Endometrial microvascular endothelial cells (primary cell): Measurements from ENCODE around the gene PTPDC1. TPM values are rescaled to one million over a fixed set of nuclear protein-coding genes. Genes with fewer than 3 reads are reported as not detected.
"Not testable (repeated sequence)": the region's sequence is repeated elsewhere in the genome, so short reads cannot be mapped to it uniquely, and the experiment has no call there.

ENCODE experiments used
- in situ Hi-C: cut with HindIII; loops from 2 replicates; pipeline ENCODE4 v1.10.0; 2017; ENCODE audit warnings: low sequenced_read_pairs, low pct_unique_long_range_greater_than_20kb; ENCODE audit errors: inconsistent ontology term
- total RNA-seq: library from RNA; depleted of rRNA; stranded (reverse); fragments of >200 nt; gene quantifications from one replicate; pipeline ENCODE4 v1.2.3, GENCODE V29; 2015; ENCODE audit errors: inconsistent ontology term

The PTPDC1 gene
- total RNA-seq, 1 donor from 2014 or later, result 10.2 TPM

DNA sequence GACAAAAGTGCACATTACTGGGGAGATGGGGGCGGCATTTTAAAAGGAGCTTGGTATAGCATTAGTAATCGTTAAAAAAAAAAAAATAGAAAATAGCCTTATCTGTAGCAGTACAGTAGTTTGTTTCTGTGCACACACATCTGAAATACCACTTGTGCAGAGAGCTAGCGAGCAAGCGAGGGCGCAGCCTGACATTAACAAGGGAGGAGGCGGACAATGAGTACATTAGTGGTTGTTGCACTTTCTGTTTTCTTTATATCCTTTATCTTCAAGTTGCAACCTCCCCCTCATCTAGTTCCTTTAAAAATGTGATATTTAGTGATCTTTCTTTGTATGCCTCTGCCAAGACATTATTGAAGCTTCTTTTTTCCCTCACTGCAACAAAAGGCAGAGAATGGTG lies 880 bp upstream of the PTPDC1 start:
- in situ Hi-C loops, result loop anchor here (5.0 kb wide), 1 partner anchor 94 kb away; no protein-coding TSS in a partner anchor

DNA sequence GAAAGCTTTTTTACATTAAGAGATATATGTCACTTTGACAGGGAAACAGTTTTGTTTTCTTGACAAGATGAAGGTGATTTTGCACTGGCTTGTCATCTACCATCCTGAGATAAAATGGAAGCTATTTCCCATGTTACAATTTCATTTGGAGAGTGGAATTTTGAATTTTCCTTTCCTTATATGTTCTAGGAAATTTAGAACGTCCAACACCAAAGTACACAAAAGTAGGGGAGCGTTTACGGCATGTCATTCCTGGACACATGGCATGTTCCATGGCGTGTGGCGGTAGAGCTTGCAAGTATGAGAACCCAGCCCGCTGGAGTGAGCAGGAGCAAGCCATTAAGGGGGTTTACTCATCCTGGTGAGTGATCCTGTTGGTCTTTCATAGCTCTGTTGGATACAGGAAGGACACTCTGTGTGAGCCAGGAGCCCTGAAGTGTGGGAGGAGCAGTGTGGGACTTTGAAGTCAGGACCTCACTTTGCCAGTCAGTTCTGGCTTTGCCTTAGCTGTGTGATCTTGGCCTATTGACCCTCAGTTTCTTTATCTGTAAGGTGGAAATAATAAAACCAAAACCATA lies 887 bp downstream of the PTPDC1 start:
- in situ Hi-C loops, result no loop called here

DNA sequence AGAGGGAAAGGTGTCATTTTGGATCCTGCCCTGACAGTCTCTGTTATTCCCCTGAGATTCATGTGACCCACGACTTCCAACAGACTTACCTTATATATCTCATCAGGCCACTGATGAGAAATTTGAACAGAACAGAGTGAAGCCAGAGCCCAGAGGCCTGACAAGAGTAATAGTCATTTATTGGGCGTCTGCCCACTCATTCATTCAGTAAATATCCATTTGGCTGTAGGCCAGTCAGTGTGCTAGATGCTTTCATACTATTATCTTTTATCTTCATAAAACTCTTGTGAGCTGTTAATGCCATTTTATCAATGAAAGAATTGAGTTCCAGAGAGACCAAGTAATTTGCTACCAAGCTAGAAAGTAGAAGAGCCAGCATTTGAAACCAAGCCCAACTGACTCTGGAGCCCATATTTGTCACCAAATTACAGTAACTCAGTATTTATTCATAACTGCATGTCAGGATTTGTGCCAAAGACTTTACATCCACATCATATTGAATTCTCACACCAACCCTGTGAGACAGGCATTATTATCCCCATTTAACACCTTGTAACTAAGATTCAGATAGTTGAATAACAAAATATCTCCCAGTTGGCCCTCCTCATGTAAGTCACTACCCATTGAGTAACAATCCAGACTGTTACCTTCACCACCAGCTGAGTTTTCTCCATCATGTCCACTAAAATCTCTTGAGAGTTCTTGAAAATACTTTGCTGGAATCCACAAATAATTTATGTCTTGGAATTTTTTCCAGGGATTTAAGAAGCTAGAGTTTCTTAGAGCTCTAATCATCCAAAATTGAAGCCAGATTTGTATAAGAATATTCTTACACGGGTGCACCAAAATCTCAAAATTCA lies 2.5 kb downstream of the PTPDC1 start:
- in situ Hi-C loops, result no loop called here

DNA sequence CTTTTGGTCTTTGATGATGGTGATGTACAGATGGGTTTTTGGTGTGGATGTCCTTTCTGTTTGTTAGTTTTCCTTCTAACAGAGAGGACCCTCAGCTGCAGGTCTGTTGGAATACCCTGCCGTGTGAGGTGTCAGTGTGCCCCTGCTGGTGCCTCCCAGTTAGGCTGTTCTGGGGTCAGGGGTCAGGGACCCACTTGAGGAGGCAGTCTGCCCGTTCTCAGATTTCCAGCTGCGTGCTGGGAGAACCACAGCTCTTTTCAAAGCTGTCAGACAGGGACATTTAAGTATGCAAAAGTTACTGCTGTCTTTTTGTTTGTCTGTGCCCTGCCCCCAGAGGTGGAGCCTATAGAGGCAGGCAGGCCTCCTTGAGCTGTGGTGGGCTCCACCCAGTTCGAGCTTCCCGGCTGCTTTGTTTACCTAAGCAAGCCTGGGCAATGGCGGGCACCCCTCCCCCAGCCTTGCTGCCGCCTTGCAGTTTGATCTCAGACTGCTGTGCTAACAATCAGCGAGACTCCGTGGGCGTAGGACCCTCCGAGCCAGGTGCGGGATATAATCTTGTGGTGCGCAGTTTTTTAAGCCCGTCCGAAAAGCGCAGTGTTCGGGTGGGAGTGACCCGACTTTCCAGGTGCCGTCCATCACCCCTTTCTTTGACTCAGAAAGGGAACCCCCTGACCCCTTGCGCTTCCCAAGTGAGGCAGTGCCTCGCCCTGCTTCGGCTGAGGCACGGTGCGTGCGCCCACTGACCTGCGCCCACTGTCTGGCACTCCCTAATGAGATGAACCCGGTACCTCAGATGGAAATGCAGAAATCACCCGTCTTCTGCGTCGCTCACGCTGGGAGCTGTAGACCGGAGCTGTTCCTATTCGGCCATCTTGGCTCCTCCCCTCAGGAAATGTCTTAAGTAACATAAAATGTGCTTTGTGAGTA lies 10.2 kb downstream of the PTPDC1 start:
- in situ Hi-C loops, result not testable (repeated sequence)

DNA sequence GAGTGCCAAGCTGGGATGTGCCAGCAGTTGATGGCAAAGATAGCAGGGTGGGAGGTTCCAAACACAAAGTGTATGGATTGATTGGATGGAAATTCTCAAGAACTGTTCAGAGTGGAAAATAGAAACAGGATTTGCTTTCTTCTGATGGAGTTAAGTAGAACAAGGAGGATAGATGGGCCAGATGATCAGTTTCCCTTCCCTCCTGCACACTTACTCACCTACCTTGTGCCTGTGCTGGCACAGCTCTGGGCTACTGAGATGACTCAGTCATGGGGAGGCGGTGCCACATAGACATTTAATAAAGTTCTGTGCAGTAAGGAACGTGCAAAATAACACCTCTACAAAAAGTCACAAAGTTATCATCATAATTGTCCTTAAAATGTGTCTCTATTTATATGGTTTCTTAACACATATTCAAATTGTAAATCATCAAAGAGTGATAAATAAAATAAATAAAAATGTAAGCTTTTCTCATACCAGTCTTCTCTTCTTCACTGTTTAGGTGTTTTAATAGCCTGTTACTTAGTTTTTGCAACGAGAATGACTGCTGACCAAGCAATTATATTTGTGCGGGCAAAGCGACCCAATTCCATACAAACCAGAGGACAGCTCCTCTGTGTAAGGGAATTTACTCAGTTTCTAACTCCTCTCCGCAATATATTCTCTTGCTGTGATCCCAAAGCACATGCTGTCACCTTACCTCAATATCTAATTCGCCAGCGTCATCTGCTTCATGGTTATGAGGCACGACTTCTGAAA lies 12.7 kb downstream of the PTPDC1 start:
- in situ Hi-C loops, result no loop called here

DNA sequence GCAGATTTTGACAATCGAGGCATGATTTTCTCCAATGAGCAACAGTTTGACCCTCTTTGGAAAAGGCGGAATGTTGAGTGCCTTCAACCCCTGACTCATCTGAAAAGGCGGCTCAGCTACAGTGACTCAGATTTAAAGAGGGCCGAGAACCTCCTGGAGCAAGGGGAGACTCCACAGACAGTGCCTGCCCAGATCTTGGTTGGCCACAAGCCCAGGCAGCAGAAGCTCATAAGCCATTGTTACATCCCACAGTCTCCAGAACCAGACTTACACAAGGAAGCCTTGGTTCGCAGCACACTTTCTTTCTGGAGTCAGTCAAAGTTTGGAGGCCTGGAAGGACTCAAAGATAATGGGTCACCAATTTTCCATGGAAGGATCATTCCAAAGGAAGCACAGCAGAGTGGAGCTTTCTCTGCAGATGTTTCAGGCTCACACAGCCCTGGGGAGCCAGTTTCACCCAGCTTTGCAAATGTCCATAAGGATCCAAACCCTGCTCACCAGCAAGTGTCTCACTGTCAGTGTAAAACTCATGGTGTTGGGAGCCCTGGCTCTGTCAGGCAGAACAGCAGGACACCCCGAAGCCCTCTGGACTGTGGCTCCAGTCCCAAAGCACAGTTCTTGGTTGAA lies 13.6 kb downstream of the PTPDC1 start:
- in situ Hi-C loops, result no loop called here

DNA sequence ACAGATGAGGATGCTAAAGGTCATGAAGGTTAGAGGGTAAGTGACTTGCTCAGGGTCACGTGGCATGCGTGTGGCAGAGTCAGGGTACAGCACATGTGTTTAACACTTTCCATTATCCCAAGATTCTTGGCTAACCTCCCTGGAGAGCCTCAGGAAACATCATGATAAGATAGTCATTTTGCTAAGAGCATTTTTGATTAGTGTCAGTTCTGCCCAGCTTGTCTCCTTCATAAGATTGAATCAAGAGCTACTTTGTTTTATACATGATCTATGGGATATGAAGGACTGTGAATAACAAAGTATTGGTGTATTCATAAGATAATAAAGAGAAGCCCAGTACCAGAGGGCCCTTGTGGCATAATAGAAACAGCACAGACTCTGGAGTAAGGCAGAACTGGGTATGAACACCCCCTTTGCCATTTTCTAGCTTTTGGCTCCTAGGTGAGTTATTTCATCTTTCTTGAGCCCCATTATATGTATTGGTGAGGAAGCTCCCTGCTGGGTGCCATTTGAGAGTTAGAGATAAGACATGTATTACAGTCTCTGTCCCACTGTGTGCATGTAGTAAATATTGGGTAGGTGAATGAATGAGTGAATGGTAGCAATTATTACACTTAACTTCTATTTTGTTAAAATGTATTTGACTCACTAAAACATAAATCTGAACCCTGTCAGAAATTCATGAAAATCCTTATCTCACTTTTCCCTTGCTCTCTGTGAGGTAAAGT lies 16.1 kb downstream of the PTPDC1 start:
- in situ Hi-C loops, result no loop called here

DNA sequence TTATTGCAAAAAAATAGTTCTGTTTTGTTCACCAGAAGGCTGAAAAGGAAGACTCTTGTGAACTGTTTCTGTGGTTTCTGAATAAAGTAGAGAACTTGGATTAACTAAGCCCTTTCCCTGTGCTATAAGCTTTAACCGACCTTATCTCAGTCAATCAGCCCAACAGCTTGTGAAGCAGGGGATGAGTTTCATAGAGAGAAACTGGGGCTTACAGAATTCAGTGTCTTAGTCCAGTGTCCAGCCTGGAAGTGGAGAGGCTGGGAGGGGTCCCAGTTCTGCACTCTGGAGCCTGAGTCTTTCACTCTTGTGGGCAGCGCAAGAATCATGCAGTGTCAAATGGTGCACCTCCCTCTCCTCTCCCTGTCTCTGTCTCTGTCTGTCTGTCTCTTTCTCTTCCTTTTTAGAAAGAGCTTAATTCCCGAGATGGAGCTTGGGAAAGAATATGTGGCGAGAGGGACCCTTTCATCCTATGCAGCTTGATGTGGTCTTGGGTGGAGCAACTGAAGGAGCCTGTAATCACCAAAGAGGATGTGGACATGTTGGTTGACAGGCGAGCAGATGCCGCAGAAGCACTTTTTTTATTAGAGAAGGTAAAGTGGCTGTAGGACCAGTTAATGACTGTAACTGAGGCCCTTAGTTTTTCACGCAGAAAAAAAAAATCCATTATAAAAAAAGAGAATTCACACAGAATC lies 17.0 kb downstream of the PTPDC1 start:
- in situ Hi-C loops, result no loop called here

DNA sequence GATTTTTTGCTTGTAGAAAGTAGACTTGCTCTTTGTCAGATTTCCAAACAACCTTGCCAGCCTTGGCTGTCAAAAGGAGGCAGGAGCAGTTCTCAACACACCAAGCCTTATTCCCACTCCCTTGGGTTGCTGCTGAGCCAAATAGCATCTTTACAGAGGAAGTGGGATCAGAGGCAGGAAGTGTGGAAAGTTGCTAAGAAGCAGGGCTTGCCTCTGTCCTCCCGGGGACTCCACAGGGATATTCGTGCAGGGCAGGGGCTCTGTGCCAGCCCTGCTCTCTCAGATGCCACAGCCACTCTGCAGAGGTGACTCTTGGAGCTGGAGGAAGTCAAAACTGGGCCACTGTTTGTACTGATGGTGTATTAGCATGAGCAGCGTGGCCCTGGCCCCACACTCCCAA lies 24.3 kb downstream of the PTPDC1 start:
- in situ Hi-C loops, result no loop called here

DNA sequence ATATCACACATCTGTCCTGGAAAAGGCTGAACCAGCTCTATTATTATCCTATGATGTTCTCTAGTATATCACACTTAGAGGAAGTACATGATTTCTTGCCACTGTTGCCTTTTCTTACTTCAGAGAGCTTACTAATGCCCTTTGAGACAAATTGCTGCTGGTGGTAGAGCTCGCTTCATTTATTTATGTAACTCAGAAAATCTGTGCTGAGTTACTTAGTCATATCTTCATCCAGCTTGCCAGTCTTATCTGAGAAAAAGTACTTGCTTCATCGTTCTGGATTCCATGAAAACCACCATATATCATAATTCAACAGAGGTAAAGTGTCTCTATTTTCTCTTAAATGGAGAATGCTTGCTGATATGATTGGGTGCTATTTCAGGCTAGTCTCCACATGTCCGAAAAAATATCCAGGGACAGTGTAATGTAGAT lies 26.6 kb downstream of the PTPDC1 start:
- in situ Hi-C loops, result no loop called here

DNA sequence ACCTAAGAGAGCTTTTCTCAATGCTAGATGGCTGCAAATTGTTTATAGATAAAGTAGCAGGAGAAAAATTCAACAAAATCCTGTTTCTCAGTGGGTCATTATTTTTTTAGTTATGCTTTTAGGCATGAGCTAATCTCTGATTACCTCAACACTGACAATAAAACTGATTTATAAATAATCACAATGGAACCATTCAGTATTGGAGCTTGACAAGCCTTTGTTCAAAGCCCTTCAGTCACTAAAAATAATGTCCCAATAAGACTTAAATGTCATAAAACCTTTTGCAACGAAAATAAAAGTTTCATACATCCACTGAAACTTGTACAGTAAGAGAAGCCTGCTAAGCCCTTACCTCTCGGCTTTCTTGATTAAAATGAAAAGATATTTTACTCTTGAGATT lies 27.2 kb downstream of the PTPDC1 start:
- in situ Hi-C loops, result no loop called here

DNA sequence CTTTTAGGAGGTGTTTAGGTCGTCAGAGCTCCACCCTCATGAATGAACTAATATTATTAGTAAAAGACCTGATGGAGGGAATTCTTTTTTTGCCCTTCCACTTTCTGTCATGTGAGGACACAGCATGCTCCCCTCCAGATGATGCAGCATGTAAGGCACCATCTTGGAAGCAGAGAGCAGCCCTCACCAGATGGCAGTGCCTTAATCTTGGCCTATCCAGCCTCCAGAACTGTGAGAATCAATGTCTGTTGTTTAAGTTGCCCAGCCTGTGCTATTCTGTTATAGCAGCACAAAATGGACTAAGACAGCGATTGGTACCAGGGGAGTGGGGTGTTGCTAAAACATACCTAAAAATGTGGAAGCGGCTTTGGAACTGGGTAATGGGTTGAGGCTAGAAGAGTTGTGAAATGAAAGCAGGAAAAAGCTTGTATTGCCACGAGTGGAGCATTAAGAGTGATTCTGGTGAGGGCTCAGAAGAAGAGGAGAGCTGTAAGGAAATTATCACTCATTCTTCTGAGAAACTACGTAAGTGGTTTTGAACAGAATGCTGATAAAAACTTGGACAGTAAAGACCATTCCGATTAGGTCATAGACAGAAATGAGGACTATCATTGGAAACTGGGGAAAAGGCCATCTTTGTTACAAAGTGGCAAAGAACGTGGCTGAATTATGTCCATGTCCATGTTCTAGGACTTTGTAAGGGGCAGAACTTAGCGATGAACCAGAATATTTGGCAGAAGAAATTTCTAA lies 28.6 kb downstream of the PTPDC1 start:
- in situ Hi-C loops, result no loop called here

DNA sequence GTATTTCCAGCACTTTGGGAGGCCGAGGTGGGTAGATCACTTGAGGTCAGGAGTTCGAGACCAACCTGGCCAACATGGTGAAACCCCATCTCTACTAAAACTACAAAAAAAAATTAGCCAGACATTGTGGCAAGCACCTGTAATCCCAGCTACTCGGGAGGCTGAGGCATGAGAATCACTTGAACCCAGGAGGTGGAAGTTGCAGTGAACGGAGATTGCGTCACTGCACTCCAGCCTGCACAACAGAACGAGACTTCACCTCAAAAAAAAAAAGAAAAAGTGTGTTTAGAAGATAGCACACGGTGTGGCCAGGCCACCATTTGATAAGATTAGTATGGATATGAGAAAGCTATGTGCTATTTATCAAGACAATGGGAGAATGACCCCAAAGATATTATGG lies 35.8 kb downstream of the PTPDC1 start:
- in situ Hi-C loops, result not testable (repeated sequence)

DNA sequence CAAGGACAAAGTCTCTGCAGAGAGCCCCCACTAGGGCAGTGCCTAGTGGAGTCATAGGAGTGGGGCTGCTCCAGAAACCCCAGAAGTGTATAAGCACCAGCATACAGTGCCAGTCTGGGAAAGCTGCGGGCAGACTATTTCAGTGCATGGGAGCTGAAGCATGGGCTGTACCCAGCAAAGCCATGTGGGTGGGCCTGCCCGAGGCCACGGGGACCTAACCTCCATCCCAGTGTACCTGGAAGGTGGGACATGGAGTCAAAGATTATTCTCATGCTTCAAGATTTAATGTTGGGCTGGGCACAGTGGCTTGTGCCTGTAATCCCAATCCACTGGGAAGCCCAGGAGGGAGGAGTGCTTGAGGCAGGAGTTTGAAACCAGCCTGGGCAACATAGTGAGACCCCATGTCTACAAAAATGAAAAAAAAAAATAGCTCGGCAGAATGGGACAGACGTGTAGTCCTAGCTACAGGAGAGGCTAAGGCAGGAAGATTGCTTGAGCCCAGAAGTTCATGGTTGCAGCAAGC lies 36.7 kb downstream of the PTPDC1 start:
- in situ Hi-C loops, result no loop called here

DNA sequence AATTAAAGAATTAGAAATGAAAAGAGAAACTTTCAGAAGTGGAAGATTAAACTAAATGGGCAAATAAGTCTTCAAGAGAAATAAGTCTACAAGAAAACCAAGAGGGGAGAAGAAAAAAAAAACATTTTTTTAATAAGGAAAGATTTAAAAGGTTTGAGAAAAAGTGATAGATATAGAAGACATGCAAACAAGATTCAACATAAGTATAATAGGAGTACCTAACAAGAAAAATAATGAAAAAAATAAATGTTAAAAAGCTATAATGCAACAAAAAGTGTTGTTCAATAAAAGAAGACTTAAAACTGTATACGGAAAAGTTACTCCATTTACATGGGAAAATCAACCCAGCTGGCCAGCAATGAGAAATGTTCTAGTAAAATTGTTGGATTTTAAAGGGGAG lies 42.6 kb downstream of the PTPDC1 start:
- in situ Hi-C loops, result no loop called here

DNA sequence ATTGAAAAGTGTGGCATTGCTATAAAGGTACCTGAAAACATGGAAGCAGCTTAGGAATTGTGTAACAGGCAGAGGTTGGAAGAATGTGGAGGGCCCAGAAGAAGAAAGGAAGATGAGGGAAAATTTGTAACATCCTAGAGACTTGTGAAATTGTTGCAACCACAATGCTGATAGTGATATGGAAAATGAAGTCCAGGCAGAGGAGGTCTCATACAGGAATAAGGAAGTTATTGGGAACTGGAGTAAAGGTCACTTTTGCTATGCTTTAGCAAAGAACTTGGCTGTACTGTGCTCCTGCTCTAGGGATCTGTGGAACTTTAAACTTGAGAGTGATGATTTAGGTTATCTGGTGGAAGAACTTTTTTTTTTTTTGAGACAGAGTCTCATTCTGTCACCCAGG lies 43.5 kb downstream of the PTPDC1 start:
- in situ Hi-C loops, result no loop called here
